Measurements from ENCODE around the gene CKMT1A.
"Not testable (repeated sequence)": the region's sequence is repeated elsewhere in the genome, so short reads cannot be mapped to it uniquely, and the experiment has no call there.

DNA sequence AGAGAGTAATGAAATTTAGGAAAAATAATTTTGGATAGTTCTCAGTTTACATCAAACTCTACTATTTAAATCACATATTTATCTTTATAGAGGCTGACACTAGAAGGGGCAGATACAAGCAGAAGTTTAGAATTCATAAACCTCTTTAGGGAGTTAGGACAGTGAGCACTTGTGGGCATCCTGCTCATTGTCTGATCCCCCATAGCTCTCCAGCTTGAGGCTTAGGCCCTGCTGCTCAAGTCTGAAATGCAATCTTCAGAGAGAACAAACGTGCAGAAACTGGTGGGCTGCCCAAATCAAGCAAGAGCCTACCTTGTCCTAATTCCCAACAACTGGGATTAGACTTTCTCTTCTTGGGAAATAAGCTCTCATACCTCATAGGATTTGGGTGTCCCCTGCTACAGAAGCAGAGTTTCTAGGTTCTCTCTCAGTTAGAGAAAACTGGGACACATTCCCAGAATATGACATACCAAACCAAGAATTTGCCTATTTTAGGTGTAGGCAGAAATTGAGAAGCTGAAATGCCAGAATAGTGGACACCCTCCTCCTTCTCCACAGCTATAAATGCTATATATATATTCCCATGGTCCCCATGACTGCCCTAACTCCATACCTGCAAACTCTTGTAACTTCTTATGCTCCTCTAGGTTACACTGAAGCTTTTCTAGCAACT is 34.5 kb downstream of the CKMT1A start:
- TF ChIP-seq, protein P1, sequence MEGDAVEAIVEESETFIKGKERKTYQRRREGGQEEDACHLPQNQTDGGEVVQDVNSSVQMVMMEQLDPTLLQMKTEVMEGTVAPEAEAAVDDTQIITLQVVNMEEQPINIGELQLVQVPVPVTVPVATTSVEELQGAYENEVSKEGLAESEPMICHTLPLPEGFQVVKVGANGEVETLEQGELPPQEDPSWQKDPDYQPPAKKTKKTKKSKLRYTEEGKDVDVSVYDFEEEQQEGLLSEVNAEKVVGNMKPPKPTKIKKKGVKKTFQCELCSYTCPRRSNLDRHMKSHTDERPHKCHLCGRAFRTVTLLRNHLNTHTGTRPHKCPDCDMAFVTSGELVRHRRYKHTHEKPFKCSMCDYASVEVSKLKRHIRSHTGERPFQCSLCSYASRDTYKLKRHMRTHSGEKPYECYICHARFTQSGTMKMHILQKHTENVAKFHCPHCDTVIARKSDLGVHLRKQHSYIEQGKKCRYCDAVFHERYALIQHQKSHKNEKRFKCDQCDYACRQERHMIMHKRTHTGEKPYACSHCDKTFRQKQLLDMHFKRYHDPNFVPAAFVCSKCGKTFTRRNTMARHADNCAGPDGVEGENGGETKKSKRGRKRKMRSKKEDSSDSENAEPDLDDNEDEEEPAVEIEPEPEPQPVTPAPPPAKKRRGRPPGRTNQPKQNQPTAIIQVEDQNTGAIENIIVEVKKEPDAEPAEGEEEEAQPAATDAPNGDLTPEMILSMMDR (IDR thresholded peaks at IDR 0.05) = not testable (repeated sequence)
- TF ChIP-seq POLR2A (IDR thresholded peaks at IDR 0.05) = not testable (repeated sequence)
